Hematopoietic multipotent progenitor cell (in vitro differentiated cells): ENCODE results near the gene MCTP2. TPM values are rescaled to one million over a fixed set of nuclear protein-coding genes. Genes with fewer than 3 reads are reported as not detected.
A peak's percentile ranks its signal among the peaks of the same experiment; 100 is the strongest.

ENCODE experiments used
- DNase-seq, 3 donors: peaks; one replicate each; pipeline ENCODE4 v3.0.0-alpha.2; 2011 to 2015; ENCODE audit warnings: low read depth in 2 of 3, low spot score in 2 of 3
- total RNA-seq: library from RNA; depleted of rRNA; stranded (reverse); fragments of >200 nt; gene quantifications from one replicate; pipeline ENCODE4 v1.2.3, GENCODE V29; 2012

Gene MCTP2
- total RNA-seq, 1 donor = 94.8 TPM

DNA sequence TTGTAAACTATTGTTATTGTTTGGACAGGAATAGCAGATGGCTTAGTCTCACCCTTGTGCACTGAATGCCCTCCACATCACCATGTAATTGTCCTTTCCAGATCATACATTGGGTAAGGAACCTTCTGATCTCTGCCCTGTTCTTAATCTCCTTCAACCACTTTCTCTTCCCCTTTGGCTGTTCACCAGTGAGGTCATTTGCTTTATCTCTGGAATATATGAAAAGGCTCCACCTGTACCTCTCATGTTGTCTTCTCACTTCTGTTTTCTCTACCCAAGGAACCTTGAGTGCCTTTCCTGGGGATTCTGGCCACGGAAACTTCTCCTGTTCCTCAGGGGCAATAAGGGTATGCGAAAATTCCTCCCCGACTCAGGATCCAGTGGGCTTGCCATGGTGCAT lies 28.5 kb downstream of the MCTP2 start:
- DNase-seq = no peak

DNA sequence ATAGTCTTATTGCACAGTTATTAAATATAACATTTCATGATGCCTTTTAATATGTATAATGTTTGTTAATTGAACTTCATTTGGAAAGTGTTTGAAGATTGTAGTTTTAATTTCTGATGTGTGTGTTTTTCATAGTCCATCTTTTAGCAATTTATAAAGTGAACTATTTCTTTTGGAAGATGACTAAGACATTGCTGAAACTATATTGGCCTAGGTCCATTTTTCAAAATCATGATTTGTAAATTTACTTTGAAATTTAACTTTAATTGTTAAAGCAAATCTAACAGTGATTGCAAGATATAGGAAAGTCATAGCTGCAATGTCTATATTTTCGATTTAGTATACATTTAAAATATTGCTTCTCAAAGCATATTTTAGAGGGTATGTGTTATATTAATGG lies 30.8 kb downstream of the MCTP2 start:
- DNase-seq = no peak

DNA sequence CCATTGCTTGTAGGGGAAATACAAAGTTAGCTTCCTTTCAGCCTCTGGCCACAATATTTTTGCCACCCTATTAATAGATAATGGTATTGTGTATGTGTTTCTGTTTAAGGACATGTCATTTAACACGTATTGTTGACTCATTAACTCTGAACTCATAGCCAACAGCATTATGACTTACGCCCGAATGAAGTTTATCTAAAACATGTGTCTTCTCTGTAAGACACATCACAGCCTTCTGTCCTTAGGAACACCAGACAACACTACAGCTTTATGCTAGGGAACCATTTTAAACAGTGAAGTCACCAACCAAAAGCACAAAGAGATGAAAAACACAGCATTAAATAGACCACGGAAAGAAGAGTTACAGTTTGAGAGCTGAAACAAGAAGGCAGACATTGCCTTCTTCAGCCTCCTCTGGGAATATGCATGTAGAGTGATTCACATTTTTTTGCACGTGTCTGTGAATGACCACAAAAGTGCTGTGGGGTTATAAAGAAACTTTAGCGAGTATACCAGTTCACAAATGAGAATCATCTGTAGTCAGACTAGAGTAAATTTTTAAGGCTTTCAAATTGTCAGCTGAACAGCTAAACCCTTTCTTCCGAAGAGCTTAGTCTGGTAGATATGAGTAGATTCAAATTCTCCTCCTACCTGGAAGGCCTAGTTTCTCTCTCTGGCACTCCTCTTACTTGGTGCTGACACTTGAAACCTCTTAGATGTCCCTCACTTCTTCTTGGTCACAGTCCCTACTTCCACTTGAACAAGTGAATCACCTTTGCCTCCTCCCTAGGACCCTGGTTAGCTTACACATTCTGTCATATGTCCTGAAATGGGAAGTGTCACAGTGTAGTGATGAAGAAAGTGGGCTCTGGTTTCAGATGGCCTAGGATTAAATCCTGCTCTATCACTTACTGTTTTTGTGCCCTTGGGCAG lies 32.2 kb downstream of the MCTP2 start:
- DNase-seq = no peak

DNA sequence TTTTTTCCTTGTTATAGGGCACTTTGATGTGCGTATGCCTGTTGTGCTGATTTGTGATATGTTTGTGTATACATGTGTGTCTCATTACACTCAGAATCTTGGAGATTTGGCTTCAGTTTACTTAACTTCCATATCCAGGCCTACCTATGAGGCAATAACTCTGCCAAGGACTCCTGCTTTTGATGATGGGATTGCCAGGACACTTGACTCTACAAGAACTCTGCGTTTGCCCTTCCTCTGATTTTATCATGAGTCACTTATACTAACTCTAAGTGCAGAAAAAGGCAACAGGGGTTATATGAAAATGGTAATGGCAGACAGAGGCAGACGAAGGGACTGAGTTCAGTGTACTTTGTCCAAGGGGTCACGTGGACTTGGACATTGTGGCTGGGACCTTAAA lies 33.6 kb downstream of the MCTP2 start:
- no peak for DNase-seq

DNA sequence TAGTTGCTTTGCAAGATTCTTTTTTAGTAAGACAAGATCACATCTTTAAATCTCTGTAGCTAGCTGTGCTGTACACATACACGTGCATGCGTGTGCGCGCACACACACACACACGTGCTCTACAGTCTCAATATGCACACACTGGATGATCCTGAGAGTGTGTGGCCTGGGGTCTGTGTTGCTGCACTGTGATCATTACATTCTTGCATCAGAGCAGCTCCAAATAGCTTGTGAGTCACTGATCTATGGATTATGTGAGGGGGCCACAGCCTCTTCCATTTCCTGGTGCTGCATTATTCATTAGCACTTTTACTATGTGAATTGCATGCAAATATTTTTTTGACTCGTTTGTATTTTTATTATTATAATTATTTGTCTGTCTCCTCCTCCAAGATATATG lies 34.6 kb downstream of the MCTP2 start:
- DNase-seq = no peak

DNA sequence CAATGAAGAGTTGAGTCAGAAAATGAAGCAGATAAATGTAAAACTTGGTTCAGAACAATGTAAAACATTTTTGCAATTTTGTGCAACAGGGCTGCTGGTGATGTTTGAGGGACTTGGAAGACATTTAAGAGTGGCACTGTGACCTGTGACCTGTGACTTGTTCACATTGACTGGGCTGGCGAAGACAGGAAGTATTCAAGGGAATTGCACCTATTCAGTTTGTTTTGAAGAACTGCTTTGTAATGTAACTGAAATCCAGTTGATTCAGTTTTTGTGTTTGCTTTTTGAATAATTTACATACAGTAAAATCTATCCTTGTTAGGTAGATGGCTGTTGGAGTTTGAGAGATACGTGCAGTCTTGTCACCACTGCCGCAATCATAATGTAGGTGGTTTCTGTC lies 35.4 kb downstream of the MCTP2 start:
- DNase-seq = no peak

DNA sequence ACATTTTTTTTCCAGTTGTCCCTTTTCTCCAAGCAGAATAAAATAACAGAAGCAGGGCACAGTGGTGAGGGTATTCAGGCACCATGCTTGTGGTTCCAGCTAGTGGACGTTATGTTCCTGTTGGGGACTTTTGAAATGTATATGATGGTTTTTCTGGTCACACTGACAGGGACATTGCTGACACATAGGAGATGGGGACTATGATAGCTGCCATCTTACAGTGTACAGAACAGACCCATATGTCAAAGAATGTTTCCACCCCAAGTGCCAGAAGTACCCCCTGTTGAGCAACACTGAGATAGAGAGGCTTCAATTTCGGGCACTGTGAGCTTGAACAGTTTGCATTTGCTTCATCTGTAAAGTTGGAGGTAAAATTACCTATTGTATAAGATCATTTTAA lies 38.6 kb downstream of the MCTP2 start:
- no peak for DNase-seq

DNA sequence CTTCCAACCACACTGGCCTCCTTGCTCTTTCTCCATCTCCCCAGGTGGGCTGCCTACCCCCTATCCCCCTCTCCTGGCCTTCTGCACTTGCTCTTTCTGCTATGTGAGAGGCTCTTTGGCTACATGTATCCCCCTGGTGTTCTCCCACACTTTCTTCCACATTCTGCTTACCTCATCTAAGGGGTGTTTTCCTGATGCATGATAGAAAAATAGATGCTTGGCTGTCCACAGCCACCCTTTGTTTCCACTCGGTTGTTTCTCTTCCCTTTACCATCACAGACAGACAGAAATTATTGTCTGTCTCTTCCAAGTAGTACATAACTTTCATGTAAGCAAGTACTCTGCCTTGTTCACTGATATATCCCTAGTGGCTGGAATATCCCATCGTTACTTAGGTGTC lies 39.2 kb downstream of the MCTP2 start:
- no peak for DNase-seq

DNA sequence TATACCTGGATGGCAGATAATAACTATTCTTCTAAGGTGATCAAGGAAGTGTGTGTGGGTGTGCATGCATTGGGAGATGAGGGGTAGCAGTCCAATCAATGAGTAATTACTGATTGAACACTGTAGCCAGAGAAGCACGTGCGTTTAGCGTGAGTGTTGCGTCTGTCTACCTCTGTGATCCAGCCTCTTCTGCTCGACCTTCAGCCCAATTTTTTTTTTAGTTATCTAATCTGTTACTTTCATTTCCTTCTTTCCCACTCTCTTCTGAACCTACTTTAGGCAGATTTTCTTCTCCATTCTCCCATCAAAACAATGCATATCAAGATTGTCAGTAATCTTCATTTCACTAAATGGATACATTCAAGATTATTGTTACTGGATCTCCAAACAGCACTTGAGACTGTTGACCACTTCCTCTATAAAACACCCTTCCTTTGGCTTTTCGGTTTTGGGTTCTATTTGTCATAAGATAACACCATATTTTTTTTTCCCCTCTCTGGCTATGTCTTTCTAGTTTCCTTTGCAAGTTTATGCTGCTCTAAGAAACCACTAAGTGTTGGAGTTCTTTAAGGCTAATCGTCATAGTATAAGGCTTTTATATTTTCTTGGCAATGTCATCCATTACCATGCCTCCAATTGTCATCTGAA lies 41.0 kb downstream of the MCTP2 start:
- DNase-seq = peak in 1 of 3 donors; percentile 81

DNA sequence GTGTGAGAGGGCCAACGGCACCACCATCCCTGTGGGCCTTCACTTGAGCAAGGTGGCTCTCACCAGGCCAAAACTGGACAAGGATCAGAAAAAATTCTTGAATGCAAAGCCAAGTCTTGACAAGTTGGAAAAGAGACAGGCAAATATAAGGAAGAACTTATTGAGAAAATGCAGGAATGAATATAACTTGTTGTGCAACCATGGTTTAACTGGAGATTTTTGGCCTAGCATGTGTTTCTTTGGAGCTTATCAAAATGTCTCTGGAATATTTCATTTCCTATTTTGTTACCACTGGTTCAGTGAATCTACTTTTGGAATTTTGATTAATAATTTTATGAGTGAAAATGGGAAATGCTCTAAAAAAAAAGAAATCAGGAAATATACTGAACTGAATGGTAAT lies 42.5 kb downstream of the MCTP2 start:
- DNase-seq = no peak

DNA sequence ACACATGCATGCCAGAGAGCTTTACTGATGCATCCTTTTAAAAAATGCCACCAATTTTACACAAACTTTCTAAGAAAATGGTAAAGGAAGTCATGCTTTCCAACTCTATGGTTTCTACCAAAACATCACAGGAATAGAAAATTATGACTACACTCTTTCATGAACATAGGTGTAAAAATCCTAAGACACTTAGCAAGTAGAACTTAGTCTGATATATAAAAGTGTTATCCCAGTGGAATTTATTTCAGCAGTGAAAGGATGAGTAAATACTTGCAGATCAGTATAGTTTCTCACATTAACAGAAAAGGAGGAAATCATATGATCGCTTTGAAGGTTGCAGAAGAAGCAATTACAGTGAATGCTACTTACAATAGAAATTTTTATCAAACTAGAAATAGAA lies 43.4 kb downstream of the MCTP2 start:
- no peak for DNase-seq

DNA sequence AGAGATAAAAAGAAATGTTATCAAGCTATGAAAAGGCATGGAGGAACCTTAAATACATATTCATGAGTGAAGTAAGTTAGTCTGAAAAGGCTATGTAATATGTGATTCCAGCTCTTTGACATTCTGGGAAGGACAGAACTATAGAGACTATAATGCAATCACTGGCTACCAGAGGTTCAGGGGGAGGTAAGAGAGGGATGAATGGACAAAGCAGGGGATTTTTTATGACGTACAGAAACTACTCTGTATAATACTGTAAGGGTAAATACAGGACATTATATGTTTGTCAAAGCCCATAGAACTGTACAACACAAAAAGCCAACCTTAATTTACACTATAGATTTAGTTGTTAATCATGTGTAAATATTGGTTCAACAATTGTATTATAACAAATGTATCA lies 46.1 kb downstream of the MCTP2 start:
- DNase-seq = no peak

DNA sequence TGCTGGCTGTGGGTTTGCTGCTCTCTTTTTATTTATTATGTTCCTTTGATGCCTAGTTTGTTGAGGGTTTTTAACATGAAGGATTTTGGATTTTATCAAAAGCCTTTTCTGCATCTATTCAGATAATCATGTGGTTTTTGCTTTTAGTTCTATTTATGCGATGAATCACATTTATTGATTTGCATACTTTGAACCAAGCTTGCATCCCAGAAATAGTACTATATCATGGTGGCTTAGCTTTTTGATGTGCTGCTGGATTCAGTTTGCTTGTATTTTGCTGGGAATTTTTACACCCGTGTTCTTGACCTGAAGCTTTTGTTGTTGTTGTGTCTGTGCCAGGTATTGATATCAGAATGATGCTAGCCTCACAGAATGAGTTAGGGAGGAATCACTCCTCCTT lies 48.4 kb downstream of the MCTP2 start:
- DNase-seq = no peak

DNA sequence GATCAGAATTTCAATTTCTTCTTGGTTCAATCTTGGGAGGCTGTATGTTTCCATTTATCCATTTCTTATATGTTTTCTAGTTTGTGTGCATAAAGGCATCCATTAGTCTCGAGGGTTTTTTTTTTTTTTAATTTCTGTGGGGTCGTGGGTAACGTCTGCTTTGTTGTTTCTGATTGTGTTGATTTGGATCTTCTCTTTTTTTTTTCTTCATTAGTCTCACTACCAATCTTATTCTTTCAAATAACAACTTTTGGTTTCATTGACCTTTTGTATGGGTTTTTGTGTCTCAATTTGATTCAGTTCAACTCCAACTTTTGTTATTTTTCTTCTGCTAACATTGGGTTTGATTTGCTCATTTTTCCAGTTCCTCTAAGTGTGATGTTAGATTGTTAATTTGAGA lies 48.9 kb downstream of the MCTP2 start:
- DNase-seq = no peak

DNA sequence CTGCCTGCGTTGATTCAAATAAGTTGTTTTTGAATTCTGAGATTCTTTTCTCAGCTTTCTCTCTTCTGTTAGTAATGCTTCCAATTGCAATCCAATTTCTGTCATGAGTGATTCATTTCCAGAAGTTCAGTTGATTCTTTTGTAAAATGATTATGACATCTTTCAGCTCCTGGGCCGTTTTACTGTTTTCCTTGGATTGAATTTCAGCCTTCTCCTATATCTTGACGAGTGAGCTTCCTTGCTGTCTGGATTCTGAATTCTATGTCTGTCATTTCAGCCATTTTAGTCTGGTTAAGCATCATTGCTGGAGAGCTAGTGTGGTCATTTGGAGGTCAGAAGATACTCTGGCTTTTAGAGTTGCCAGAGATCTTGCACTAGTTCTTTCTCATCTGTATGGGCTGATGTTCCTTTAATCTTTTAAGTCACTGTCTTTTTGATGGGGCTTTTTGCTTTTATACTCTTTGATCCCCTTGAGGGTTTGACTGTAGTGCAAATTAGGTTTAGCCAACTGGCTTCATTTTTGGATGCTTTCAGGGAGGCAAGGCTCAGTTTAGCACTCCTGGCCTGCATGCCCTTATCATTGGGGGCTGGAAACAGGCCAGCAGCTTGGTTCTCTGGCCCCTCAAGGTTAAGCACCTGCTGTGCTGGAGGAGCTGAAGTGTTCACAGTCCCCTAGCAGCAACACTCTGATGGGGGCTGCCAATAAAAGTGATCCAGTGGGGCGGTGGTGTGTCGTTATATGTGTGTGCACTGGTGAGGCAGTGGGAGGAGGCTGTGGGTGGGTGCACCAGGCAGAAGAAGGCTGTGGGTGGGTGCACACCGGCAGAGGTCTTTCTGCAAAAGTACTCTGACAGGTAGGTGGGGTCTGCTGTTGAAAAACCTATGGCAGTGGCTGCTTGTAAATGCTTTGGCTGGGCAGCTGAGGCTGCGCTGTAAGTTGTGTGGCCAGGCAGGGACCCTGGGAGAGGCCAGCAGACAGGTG lies 51.2 kb downstream of the MCTP2 start:
- DNase-seq = no peak

DNA sequence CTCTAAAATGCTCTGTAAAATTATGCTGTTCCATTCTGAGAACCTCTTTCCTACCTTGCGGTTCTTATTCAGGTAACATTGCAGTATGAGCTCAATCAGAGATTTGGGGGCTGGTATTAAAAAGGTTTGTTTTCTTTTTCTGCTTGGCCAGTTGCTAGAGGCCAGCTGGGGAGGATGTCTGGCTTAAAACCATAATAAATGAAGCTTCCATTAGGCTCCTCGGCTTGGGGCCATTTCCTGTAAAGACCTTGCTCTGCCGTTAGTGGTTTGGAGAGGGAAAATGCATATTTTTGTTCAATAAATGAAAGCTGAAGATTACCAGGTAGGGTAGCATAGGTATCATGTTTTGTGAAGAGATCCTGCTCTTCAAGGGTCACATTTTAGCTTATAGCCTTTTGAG lies 55.2 kb downstream of the MCTP2 start:
- DNase-seq = no peak

DNA sequence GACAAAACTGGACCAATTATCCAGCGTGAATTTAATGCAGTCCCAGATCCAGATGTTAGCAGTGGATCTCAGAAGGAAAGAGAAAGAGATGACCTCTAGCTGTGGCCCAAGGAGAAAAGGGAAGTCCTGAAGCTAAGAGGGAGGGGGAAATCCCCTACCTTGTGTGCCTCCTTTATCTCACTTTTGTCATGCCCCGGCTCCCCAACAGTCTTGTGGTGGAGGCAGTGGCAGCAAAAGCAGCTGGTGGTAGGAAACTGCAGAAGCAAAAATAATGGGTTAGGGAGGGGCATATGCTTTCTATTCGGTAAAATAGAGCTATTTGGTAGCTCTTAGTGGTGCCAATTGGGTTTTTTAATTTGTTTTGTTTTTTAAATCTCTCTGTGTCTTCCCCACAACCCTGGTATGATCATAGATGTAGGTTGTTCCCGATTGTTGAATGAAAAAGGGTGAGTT lies 56.5 kb downstream of the MCTP2 start:
- DNase-seq = peak in 2 of 3 donors; percentile 92 to 96

DNA sequence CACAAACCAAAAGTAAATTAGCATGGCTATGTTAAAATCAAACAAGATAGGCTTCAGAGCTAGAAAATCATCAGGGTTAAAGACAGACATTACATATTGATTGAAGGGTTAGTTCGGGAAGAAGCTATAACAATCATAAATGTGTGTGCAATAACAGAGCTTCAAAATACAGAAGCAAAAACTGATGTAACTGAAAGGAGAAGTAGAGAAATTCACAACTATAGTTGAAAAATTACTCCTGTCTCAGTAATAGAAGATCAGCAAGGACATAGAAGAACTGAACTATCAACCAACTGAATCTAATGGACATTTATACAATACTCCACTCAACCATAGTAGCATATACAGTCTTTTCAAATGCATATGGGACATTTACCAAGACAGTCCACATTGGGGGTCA lies 59.4 kb downstream of the MCTP2 start:
- DNase-seq = peak in 1 of 3 donors; percentile 20

DNA sequence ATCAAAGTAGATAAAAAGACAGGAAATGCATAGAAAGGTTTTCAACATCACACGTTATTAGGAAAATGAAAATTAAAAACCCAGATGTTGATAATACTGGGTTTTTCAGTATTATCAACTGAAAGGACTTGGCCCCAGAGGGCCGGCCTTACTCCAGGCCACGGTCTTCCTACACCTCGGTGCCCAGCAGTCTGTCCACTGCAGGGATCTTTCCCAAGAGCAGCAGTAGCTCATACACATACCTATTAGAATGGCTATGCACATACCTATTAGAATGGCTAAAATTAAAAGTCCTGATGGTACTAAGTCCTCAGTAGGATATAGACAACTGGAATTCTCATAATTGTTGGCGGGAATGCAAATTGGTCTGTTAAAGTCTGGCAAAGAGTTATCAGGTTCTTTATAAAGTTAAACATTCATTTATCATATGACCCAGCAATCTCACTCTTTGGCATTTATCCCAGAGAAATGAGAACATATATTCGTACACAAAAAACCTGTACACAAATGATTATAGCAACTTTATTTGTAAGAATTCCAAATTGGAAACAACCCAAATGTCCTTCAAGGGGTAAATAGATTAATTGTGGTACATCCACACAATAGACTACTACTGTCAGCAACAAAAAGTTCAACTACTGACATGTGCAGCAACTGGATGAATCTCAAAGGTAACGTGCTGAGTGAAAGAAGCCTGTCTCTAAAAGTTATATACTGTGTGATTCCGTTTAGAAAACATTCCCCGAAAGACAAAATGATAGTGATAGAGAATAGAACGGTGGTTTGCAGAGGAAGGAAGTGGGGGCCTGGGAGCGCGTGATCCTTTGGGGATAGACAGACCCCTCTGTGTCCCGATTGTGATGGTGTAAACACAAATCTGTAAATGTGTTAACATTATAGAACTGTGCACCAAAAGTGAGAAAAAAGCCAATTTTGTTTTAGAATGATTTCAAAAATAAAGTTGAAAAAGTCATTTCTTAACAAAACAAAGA lies 62.3 kb downstream of the MCTP2 start:
- peak in 2 of 3 donors; percentile 23 to 24 for DNase-seq

DNA sequence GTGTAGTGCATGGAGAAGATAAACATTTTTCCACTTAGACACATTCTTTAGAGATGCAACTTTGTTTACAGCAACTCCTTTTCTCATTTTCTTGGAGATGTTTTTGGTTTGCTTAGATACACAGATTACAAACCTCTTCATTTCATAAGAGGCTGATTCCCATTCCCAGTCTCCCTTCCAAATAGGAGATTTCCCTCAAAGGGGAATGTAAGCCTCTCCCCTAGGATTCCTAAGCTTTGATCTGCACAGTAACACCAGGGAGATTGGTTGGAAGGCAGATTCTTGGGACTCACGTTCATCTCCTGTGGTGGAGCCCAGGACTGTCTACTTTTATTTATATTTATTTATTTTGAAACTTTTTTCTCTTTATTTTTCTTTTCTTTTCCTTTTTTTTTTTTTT lies 63.2 kb downstream of the MCTP2 start:
- no peak for DNase-seq
